WTC11 (cell line): ENCODE measurements around the gene GPA33.

Experiments used
- ARID4B ChIP-seq: sonication (generic); formaldehyde crosslinking; IDR thresholded peaks from 2 replicates; pipeline ENCODE4 v1.8.0; 2023; ENCODE audit warnings: missing genetic modification reagents, mild to moderate bottlenecking, borderline replicate concordance
- ATF3 ChIP-seq: sonication (generic); formaldehyde crosslinking; conservative IDR thresholded peaks from 2 replicates; pipeline ENCODE4 v1.8.1; 2022; ENCODE audit warnings: mild to moderate bottlenecking, missing genetic modification reagents
- CBFB ChIP-seq: sonication (generic); formaldehyde crosslinking; IDR thresholded peaks from 2 replicates; pipeline ENCODE4 v1.8.1; 2022; ENCODE audit warnings: mild to moderate bottlenecking, low read depth, missing genetic modification reagents
- CREM ChIP-seq: sonication (generic); formaldehyde crosslinking; IDR thresholded peaks from 2 replicates; pipeline ENCODE4 v1.8.1; 2022; ENCODE audit warnings: mild to moderate bottlenecking, missing genetic modification reagents, moderate library complexity
- CTCF ChIP-seq: fragments of 200-600 bp; IDR thresholded peaks from 2 replicates; pipeline ENCODE4 v1.8.0; 2022; ENCODE audit warnings: antibody characterized with exemption
- E2F5 ChIP-seq: sonication (generic); formaldehyde crosslinking; IDR thresholded peaks from 2 replicates; pipeline ENCODE4 v1.8.1; 2022; ENCODE audit warnings: mild to moderate bottlenecking, moderate library complexity, missing genetic modification reagents
- GRHL2 ChIP-seq: fragments of 250-450 bp; sonication (Bioruptor Pico); IDR thresholded peaks from 2 replicates; pipeline ENCODE4 v1.8.0; 2022; ENCODE audit warnings: mild to moderate bottlenecking, moderate library complexity; ENCODE audit not compliant: insufficient replicate concordance, severe bottlenecking
- NFATC4 ChIP-seq: fragments of 250-450 bp; sonication (Bioruptor Pico); IDR thresholded peaks from 2 replicates; pipeline ENCODE4 v1.9.0; 2021; ENCODE audit warnings: mild to moderate bottlenecking
- ZNF121 ChIP-seq: sonication (generic); formaldehyde crosslinking; IDR thresholded peaks from 2 replicates; pipeline ENCODE4 v1.8.0; 2023; ENCODE audit warnings: missing genetic modification reagents
- ZNF416 ChIP-seq: fragments of 250-450 bp; sonication (Bioruptor Pico); IDR thresholded peaks from 2 replicates; pipeline ENCODE4 v1.9.0; 2021; ENCODE audit warnings: mild to moderate bottlenecking, inconsistent platforms

GRCh38 chr1:167022384-167022783 is 67.8 kb downstream of the GPA33 start:
- TF ChIP-seq CTCF (no peak), ZNF416 (CRISPR knock-in tag) (no peak), ARID4B (CRISPR knock-in tag) (no peak), ATF3 (CRISPR knock-in tag) (no peak), GRHL2 (CRISPR knock-in tag) (no peak), CBFB (CRISPR knock-in tag) (no peak), ZNF121 (CRISPR knock-in tag) (no peak), NFATC4 (no peak), E2F5 (CRISPR knock-in tag) (no peak), CREM (no peak)
